NCI-H2196 (cell line): Measurements from ENCODE around the gene CEP112.

ENCODE experiments used
- DNase-seq: peaks from one replicate; lab custom pipeline; 2025; ENCODE audit not compliant: unreplicated experiment; lab: John Stamatoyannopoulos, UW

CEP112 gene

DNA sequence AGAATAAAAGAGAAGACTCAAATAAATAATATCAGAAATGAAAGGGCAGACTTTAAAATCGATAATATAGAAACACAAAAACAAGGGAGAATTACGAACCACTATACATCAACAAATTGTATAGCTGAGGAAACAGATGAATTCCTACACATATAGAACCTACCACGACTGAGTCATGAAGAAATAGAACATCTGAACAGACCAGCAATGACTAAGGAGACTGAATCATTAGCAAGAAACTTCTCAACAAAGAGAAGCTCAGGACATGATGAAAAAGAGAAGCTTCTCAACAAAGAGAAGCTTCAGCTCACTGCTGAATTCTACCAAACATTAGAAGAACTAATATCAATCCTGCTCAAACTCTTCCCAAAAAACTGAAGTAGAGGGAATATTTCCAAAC is 255.9 kb downstream of the CEP112 start:
- no peak for DNase-seq

DNA sequence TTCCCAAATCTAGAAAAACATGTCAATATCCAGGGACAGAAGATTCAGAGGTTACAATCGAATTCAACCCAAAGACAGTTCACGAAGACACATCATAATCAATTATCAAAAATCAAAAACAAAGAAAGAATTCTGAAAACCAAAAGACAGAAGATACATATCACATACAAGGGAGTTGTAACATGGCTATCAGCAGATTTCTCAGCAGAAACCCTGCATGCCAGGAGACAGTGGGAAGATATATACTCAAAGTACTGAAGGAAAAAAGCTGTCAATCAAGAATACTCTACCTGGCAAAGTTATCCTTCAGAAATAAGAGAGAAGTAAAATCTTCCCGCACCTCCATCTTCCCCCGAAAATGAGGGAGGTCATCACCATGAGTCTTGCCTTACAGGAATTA is 258.6 kb downstream of the CEP112 start:
- no peak for DNase-seq

DNA sequence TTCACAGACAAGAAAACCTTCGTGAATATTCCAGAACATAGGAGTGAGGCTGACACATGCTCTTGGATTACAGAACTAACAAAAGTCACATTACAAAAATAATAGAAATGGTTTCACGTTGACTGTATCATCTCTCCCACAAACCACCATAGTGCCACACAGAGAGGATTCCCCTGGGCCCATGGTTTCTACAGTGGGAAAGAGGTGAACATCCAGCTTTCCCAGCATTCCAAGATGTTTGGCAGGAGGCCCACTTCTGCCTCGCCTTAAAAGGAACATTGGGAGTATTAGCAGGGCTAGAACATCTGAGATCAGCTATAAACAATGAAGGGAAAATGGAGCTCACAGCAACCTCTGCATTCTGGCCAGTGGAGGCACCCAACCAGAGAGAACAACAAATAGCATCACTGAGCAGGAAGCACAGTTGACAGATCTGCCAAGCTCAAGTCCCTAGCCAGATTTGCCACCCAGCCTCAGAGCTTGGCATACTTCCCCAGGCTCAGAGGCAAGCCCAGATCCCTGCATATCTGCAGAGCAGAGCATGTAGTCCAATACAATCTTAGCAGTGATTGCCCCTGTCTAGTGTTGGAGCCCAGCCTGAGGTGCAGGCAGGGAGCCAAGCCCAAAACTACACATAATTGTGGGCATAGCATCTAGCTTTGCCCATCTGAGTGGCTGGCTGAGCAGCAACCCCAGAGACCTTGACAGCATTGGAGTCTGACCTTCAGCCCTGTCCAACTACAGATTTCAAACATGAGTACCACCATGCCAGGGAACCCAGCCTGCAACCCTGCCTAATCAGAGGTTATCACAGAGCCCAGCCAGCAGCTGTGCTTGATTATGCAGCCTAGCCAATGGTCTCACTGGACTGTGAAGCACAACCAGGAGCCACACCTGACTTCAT is 260.4 kb downstream of the CEP112 start:
- no peak for DNase-seq

DNA sequence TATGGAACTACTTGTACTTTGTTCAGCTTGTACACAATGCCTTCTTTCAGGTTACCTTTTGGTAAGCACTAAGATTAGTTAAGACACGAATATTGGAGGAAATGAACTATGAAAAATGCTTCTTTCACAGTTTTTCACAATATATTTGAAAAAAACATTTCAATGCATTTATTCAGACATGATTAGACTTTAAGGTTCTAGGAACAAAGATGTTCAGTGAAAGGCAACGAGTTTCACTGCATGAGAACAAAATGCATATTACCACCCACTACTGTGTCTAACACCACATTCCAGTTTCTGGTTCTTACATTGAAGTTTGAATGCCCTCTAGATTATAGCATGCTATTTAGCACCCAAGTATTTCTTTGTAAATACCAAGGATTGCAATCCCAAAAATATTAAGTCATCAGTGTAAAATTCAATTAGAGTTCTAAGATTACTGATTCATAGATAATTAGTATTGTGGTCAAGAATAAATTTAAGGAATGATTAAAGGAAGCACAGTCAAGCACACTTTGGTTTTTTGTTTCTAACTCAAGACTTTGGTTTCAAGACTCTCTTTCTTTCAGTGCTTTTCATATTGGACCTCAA is 261.7 kb downstream of the CEP112 start:
- no peak for DNase-seq

DNA sequence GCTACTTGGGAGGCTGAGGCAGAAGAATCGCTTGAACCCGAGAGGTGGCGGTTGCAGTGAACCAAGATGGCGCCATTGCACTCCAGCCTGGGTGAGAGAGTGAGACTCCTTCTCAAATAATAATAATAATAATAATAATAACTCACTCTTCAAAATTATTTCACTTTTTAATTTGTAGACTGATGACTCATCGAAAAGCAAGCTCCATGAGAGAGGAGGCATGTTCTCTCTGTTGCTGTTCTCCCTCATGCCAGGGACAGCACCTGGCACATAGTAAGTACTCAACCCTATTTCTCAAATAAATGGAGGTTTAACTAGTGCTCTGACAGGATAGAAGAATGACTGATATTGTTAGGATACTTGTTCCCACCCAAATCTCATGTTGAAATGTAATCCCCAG is 265.3 kb downstream of the CEP112 start:
- DNase-seq, result no peak

DNA sequence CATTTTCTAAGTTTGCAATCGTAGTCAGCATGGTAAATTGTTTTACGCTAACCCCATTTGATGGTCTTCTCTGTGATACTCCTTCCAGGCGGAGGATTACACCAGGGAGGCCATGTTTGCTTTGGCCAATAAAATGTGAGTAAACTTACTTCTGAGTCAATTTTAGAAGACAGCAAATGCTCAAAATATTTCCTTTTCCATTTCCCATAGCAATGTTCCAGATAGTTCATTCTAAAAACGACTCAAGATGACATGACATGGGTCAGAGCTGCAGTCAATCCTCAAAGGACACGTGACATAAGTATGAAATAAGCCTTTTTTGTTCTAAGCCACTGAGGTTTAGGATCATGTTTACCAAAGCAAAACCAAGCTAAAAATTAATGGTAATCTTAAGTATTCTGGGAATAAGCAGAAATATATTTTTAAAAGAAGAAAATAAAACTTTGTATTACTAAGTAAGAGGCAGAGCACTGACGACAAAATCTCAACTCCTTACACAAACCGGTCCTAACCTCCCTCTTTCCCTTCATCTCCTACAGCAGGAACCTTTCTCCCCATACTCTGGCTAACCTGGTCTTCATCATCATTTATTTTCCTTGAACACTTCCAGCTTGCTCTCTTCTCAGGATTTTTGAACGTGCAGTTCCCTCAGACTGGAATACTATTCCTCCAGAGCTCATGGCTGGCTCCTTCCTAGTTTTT is 266.2 kb downstream of the CEP112 start:
- no peak for DNase-seq

DNA sequence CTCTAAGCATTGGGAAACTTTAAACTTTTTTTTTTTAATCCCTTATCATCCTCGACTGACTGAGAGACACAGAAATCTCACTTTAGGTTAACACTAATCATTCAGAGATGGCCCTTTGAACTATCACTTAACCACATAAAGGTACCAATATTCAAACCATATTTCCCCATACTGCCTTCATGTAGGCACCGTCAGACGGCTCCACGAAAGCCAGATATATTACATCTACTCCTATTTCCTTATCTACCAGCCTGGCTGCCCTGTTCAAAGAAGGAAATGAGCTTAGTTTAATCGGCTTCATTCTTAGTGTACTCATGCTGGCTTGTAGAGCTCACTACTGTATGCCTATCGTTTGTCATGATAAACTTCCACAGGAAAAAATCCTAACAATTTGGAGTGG is 270.9 kb downstream of the CEP112 start:
- DNase-seq, result no peak

DNA sequence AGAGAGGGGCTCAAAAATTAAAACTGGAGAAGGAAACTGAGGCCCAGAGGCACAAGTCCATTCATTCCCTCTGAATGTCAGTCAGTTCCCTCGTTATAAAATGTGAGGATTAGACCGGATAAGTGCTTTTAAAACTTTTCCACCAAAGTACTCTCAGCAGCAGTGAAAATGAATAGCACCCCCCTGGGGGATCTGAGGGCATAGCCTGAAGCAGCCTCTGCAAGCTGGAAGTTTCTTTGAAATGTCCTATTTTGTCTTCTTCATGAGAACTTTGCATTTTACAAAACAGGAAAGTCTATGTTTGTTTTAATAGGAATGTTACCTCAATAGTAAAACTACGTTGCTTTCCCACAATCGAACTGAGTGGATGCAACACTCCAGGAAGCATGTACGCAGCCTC is 273.0 kb downstream of the CEP112 start:
- no peak for DNase-seq

DNA sequence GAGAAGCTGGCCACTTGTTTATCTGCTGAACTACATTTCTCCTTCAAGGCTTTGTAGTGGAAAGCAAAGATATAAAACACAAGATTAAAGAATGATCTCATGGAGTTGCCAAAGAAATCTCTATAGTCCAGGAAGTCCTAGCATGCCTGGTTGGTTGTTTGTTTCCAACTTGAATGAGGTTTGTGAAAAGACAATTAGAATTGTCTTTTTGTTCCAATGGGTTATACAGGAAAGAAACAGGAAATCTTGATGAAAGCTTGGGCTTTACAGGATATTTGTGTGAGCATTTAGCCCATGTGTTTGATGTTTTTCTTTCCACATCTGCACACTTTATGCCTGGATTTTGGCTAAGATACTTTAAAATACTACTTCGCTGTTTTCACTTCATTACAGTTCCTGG is 273.4 kb downstream of the CEP112 start:
- DNase-seq, result no peak

DNA sequence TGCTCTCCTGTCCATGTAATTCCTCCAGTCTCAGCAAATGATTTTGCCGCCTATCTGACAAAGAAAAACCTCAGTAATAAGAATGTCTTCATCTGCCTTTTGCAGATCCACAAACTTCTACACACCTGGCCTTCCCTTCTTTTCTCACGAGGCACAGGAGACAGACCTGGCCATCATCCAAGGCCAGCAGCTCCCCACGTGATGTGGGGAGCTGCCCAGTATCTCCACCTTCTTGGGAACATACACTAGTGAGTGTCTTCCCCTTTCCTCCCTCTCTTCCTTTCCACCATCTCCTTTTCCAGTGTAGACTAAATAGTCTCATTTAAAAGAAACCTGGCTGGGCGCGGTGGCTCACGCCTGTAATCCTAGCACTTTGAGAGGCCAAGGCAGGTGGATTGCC is 274.4 kb downstream of the CEP112 start:
- no peak for DNase-seq

DNA sequence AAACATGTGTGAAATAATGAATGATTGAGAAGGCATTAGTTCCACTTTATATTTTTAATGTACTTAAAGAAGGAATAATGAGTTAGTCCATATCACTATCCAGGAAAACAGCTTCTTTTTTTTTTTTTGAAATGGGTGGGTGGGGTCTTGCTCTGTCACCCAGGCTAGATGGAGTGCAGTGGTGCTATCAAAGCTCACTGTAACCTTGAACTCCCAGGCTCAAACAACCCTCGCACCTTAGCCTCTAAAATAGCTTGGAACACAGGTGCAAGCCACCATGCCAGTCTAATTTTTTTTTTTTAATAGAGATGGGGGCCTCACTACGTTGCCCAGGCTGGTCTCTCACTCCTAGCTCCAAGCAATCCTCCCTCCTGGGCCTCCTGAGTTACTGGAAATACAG is 275.5 kb downstream of the CEP112 start:
- no peak for DNase-seq

DNA sequence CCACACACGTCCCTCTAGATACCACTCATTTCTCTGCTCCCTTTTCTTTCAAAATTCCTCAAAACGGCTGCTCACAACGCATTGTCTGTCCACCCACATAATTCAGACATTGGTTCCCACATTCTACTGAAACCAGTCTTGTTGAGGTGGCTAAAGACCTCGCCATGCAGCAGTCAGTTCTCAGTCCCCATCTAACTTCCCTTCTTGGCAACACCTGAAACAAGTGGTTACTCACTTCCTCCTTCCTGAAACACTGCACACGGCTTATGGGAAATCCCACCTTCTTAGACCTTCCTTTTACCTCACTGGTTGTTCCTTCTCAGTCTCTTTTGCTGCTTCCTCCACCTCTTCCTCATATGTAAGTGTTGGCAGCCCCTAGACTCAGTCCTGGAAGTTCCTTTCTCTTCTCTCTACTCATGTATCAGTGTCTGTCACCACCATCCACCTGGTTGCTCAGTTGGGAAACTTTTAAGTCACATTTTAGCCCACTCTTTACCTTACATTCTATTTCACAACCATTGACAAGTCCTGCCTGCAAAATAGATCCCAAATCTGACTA is 277.1 kb downstream of the CEP112 start:
- DNase-seq, result no peak

DNA sequence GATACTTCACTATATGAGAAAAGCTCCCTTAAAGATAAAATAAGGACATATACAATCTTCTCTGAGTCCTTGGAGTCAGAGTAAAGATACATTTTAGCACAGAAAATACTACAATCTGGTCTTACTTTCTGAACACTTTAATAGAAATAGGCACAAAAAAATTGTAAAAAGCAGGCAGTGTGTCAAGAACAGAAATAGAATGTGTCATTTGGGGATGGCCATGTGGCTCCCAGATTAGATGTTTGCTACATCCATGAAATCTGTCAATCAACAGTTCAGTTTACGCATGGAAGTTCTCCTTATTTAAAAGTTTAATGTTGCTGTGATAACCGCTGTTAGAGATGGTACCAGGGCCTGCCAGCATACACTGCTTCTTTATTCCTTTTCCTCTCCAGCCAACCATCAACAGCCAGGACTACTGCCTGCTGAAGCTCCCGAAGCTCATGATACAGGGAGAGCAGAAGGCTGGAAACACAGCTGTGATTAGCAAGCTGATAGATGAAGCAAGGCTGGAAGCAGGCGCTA is 278.5 kb downstream of the CEP112 start:
- no peak for DNase-seq

DNA sequence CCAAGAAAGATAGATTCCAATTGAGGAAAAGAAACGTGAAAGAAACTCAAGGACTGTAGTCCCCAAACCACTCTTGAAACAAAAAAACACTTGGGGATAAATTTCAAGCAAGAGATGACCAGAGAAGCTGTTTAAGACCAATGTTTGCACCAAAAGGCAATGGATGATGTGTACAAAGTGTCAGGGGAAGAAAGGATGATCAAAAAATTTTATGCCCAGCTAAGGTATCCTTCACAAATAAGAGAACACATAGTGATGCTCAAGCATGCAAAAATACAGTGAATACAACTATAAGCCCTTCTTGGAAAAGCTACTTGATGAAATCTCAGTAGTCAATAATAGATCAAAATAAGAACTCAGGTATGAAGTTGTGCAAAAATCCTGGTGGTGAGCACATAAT is 281.1 kb downstream of the CEP112 start:
- DNase-seq, result no peak

DNA sequence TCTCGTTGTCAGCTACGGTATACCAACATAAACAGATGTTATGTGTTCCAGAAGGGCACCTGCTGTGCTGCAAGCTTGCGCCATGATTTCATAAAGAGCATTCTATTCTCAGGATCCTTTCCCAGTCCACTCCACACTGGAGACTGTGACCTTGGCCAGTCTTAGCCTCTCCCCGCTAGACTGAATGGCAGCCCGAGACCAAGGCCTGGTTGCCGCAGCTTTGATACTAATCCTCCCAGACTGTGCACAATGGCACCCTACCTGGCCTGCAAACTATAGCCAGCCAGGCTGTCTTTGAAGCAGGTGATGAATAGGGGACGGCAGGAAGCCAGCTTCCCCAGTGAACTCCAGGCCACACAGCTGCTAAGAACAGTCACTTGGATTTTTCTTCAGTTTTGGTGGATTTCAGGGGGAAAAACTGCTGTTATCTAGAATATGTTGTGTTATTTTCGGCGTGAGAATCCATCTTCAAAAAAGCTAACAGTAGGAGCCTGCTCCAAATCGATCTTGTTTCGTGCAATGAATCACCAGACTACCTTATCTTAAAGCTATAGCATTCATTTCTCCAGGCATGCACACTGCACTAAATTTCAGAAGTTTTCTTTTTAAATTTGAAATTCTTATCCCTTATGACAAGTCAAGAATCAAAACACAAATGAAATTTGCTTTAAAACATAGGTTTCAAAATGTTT is 289.0 kb downstream of the CEP112 start:
- peak; percentile 59 for DNase-seq

DNA sequence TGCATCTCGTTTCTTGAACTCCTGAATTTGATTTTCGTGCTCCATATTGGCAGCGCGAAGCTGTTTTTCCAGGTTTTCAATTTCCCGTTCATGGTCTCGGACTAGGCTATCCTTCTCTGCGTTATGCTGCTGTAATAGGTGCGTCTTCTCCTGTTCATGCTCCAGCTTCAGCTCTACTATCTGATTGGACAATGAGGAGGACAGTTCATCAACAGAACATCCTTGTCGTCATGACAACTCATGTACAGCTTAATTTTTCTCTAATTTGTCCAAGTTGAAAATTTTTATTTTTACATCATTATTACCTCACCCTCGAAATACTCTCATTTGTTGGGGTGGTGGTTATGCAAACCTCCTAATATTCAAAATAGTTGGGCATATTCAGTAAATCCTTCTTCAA is 289.8 kb downstream of the CEP112 start:
- DNase-seq, result peak; percentile 12

DNA sequence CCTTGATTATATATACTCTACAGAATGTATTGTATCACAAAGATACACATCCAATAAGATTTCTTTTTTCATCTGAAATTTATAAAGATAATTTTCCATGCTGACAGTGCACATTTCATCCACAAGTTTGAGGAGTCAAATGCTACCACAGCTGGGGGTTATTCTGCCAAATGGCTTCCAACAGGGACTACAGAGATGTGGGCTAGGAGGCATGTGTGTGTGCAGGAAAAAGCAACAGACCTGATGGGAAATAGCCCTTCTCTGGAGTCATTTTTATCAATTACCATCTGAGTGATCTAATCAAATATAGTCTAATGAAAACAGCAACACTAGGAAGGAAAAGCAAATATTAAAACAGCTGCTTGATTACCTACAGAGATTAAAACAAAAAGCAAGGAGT is 290.5 kb downstream of the CEP112 start:
- peak; percentile 39 for DNase-seq

DNA sequence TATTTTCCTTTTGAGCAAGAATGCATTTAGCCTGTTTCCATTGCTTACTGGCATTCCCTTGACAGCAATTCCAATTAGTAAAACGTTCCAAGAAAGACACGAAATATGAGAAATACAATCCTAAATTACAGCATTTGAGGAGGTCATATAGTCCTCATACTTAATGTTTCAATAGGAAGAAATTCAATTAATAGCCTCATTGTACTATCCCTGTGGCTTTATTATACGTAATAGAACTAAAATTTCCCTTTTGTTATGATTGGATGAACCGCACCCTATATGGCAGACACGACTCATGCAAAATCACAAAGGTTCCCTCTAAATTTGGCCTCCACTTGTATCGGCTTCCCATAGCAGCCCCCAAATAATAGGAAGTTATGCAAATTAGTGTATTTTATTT is 291.7 kb downstream of the CEP112 start:
- no peak for DNase-seq

DNA sequence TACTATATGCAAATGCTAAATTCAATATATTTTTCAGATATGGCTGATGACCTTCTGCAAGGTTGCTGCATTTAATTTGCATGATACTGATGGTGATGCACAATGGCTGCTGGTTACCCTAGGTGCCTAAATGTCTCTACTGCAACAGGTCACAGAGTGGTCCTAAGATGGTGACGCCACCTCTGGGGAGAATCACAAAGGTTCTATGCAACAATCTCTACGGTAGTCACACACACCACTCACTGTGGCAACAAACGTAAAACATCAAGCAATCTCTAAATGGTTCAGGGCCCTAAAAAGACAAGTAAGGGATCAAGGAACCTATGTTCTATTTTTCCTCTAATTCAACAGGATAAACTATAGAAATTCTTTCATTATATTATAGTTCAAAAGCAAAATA is 293.3 kb downstream of the CEP112 start:
- no peak for DNase-seq

DNA sequence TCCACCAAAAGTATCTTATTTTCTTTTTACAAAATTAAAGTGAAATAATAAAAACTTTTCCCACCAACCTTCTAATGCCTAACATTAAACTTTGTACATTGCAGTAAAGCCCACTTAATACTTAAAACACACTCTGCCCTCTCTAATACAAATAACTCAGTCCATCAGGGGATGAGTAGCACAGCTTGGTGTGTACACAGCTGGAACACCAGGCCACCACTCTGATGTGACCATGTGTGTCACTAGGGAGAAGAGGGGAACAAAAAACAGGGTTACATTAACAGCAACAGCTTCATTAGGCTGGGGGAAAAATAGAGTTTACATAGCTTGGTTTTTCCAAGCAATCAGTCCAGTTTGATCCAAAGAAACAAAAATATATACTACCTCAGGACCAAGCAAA is 295.0 kb downstream of the CEP112 start:
- DNase-seq, result no peak

DNA sequence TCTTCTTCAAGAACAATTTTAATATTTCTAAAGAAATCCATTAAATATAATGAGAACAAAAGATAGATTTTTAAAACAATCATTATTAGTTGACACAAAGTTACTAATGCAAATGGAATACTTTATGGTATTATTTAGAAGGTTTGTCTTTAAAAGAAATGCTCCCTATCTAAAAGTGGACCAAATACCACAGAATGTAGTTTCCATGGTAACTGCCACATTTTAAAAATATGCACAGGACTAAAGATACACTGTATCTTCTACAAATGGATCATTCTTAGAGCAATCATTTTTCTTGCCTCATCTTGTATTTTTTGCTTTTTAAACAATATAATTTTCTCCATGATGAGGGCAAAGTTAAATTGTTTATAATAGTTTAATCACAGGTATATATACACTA is 296.0 kb downstream of the CEP112 start:
- no peak for DNase-seq
